Measurements from ENCODE around the gene GTF3C5. TPM values are rescaled to one million over a fixed set of nuclear protein-coding genes. Genes with fewer than 3 reads are reported as not detected.

Gene GTF3C5
- total and polyA plus RNA-seq, 8 donors: 25.7 to 85.2 (median 45.4) TPM

- H3K9me3 ChIP-seq: no peaks in the 10 kb centered on the region
- peaks cover 0 to 12% (median 6%) of the 10 kb centered on the region in 4 donors for H3K4me1 ChIP-seq
- H3K27ac ChIP-seq: no peak overlapping the region
- TF ChIP-seq POLR2AphosphoS5 (IDR thresholded peaks at IDR 0.05) (no peak), POLR2A (IDR thresholded peaks at IDR 0.05) (no peak), EP300 (IDR thresholded peaks at IDR 0.05) (no peak)
- TF ChIP-seq, protein P1, sequence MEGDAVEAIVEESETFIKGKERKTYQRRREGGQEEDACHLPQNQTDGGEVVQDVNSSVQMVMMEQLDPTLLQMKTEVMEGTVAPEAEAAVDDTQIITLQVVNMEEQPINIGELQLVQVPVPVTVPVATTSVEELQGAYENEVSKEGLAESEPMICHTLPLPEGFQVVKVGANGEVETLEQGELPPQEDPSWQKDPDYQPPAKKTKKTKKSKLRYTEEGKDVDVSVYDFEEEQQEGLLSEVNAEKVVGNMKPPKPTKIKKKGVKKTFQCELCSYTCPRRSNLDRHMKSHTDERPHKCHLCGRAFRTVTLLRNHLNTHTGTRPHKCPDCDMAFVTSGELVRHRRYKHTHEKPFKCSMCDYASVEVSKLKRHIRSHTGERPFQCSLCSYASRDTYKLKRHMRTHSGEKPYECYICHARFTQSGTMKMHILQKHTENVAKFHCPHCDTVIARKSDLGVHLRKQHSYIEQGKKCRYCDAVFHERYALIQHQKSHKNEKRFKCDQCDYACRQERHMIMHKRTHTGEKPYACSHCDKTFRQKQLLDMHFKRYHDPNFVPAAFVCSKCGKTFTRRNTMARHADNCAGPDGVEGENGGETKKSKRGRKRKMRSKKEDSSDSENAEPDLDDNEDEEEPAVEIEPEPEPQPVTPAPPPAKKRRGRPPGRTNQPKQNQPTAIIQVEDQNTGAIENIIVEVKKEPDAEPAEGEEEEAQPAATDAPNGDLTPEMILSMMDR (IDR thresholded peaks at IDR 0.05): no peak
- no peak for DNase-seq
- H3K4me3 ChIP-seq: no peak overlapping the region
- no peaks in the 10 kb centered on the region for H3K36me3 ChIP-seq
- intact Hi-C loops (cut with DNase I; ENCODE audit: low total_unique reads): no loop called here
- peaks cover 0 to 86% (median 30%) of the 10 kb centered on the region in 3 donors for H3K27me3 ChIP-seq
- 29 to 57% (median 39%) methylated on average over 15 to 18 of the region's 18 CpGs for WGBS, 5 donors
Measured at GRCh38 chr9:132998831-132999635, 31.8 kb upstream of the GTF3C5 start.

DNA sequence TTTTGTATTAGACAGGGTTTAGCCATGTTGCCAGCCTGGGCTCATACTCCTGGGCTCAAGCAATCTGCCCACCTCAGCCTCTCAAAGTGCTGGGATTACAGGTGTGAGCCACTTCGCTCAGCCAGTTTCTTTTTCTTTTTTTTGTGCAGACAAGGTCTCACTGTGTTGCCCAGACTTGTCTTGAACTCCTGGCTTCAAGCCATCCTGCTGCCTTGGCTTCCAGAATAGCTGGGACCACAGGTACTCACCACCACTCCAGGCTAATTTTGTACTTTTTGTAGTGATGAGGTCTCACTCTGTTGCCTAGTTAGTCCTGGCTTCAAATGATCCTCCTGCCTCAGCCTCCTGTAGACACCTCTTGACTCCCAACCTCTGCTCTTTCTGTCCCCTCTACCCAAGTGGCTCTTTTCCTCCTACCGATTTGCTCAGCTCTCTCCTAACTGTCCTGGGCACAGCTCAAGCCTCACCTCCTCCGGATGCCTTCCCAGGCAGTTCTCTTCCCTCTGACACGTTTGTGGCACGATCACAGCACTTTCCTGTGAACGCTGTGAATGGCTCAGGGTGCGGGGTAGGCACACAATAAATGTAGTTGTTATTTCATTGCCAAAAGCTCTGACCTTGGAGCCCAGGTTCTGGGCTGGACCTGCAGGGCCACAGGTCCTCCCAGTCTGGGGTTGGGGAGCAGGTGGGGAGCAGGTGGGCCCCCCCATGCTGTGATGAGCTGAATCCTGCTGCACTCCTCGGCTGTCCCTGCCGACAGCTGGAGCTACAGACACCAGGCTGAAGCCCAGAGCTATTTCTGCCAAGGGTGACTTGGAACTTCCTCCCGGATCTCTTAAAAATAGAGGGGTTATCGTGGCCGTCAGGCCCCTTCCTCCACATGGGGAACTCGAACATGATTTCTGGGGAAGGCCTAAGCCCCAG, 28.4 kb upstream of the GTF3C5 start:
- H3K4me3 ChIP-seq: no peak overlapping the region
- no peak for TF ChIP-seq EP300 (IDR thresholded peaks at IDR 0.05)
- TF ChIP-seq, protein P1 (IDR thresholded peaks at IDR 0.05): no peak
- no peak for TF ChIP-seq POLR2AphosphoS5 (IDR thresholded peaks at IDR 0.05)
- no peak for TF ChIP-seq POLR2A (IDR thresholded peaks at IDR 0.05)
- no peak overlapping the region for H3K27ac ChIP-seq
- peaks cover 0 to 8% (median 0%) of the 10 kb centered on the region in 4 donors for H3K4me1 ChIP-seq
- peaks cover 0 to 77% (median 17%) of the 10 kb centered on the region in 3 donors for H3K27me3 ChIP-seq
- 58 to 67% (median 62%) methylated on average over 7 to 13 of the region's 13 CpGs for WGBS, 5 donors
- no peaks in the 10 kb centered on the region for H3K36me3 ChIP-seq
- intact Hi-C loops (cut with DNase I; ENCODE audit: low total_unique reads): no loop called here
- DNase-seq: no peak
- H3K9me3 ChIP-seq: no peaks in the 10 kb centered on the region

DNA sequence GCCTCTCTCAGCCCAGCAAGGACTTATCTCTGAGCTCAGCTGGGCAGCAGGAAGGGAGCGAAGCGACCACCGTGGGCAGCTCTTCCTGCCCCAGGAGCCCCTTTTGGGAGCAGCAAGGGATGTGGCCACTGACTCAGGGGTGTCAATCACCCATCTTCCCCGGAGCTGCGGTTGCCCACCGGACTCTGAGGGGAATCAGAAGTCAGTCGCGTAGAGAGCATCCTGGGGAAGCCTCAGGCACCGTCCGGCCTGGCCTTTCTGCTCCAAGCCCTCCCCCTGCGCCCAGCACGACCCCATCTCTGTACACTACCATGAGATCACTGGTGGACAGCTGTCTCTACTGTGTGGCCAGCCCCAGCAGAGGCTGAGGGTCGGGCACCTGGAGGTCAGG, 27.7 kb upstream of the GTF3C5 start:
- no peak for DNase-seq
- no peak overlapping the region for H3K4me3 ChIP-seq
- H3K9me3 ChIP-seq: no peaks in the 10 kb centered on the region
- H3K27me3 ChIP-seq: peaks cover 0 to 83% (median 22%) of the 10 kb centered on the region in 3 donors
- 53 to 80% (median 64%) methylated on average over 7 to 13 of the region's 13 CpGs for WGBS, 5 donors
- peaks cover 0 to 8% (median 0%) of the 10 kb centered on the region in 4 donors for H3K4me1 ChIP-seq
- H3K27ac ChIP-seq: no peak overlapping the region
- intact Hi-C loops (cut with DNase I; ENCODE audit: low total_unique reads): no loop called here
- TF ChIP-seq, protein P1 (IDR thresholded peaks at IDR 0.05): no peak
- no peaks in the 10 kb centered on the region for H3K36me3 ChIP-seq

GRCh38 chr9:133003671-133004090, 27.1 kb upstream of the GTF3C5 start:
- Histone ChIP-seq H3K4me3 (no peak overlapping the region), H3K36me3 (no peaks in the 10 kb centered on the region), H3K27me3 (peaks cover 0 to 87% (median 25%) of the 10 kb centered on the region in 3 donors), H3K27ac (no peak overlapping the region), H3K9me3 (no peaks in the 10 kb centered on the region), H3K4me1 (peaks cover 0 to 8% (median 0%) of the 10 kb centered on the region in 4 donors)
- no peak for DNase-seq
- 36 to 60% (median 49%) methylated on average over 6 to 9 of the region's 9 CpGs for WGBS, 5 donors
- TF ChIP-seq POLR2A (IDR thresholded peaks at IDR 0.05) (no peak), EP300 (IDR thresholded peaks at IDR 0.05) (no peak), POLR2AphosphoS5 (IDR thresholded peaks at IDR 0.05) (no peak)
- TF ChIP-seq, protein P1 (IDR thresholded peaks at IDR 0.05): no peak
- intact Hi-C loops (cut with DNase I; ENCODE audit: low total_unique reads): no loop called here

Data from stomach (tissue), 9 donors.